Fibroblast of the aortic adventitia (primary cell): ENCODE measurements around the gene DHTKD1. TPM values are rescaled to one million over a fixed set of nuclear protein-coding genes. Genes with fewer than 3 reads are reported as not detected.
"Not testable (repeated sequence)": the region's sequence is repeated elsewhere in the genome, so short reads cannot be mapped to it uniquely, and the experiment has no call there.

Source experiments
- DNase-seq: peaks from one replicate; pipeline ENCODE4 v3.0.0-alpha.2; 2010; ENCODE audit warnings: low read depth
- H3K4me3 ChIP-seq: 2 replicates; pipeline ENCODE4 v1.5.1; 2011; ENCODE audit warnings: low read depth, mild to moderate bottlenecking, control low read depth, low read length, moderate library complexity
- total RNA-seq: library from RNA; depleted of rRNA; stranded (reverse); fragments of >200 nt; gene quantifications from 2 replicates; pipeline ENCODE4 v1.2.3, GENCODE V29; 2012; ENCODE audit warnings: low replicate concordance
- TF ChIP-seq, protein P1 (sequence below): IDR thresholded peaks from 2 replicates; pipeline ENCODE4 v1.5.1; 2011; ENCODE audit warnings: mild to moderate bottlenecking, low read length, control low read depth, inconsistent platforms; ENCODE audit not compliant: insufficient read depth

Gene DHTKD1
- total RNA-seq, 1 donor, result 30.9 TPM

DNA sequence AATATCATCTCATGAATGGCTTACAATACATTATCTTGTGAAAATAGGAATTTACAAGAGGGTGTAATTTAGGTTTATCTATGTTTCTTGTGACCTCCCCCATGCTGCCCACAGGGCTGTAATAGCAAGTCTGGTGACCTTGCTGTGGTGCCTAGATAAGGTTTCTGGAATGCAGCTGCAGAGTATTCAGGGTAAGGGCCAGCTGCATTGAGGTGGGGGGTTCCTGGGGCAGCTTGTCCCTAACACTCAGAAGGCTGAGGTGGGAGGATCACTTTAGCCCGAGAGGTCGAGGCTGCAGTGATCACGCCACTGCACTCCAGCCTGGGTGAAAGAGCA lies 5.3 kb upstream of the DHTKD1 start:
- no peak overlapping the region for H3K4me3 ChIP-seq
- TF ChIP-seq, protein P1, sequence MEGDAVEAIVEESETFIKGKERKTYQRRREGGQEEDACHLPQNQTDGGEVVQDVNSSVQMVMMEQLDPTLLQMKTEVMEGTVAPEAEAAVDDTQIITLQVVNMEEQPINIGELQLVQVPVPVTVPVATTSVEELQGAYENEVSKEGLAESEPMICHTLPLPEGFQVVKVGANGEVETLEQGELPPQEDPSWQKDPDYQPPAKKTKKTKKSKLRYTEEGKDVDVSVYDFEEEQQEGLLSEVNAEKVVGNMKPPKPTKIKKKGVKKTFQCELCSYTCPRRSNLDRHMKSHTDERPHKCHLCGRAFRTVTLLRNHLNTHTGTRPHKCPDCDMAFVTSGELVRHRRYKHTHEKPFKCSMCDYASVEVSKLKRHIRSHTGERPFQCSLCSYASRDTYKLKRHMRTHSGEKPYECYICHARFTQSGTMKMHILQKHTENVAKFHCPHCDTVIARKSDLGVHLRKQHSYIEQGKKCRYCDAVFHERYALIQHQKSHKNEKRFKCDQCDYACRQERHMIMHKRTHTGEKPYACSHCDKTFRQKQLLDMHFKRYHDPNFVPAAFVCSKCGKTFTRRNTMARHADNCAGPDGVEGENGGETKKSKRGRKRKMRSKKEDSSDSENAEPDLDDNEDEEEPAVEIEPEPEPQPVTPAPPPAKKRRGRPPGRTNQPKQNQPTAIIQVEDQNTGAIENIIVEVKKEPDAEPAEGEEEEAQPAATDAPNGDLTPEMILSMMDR, result no peak
- DNase-seq, result no peak

DNA sequence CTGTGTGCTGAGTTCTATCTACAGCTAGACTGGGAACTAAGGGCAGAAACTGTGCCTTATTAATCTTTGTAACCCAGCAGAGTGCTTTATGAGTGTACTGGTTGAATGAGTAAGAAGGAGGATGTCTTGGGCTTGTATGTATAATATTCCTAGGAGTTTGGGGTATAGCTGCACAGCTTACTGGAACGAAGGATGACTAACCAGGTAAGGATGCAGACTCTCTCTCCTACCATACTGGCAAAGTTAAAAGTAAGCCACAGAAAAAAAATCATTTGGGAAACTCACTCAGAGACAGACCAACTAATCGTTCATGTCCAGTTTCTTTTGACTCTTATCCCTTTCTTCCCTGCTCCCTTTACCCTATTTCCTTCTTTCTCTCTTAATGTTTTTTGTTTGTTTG lies 1.4 kb upstream of the DHTKD1 start:
- no peak overlapping the region for H3K4me3 ChIP-seq
- TF ChIP-seq, protein P1, result no peak
- peak; percentile 70 for DNase-seq

GRCh38 chr10:12071441-12071840 lies 2.7 kb downstream of the DHTKD1 start:
- DNase-seq, H3K4me3 ChIP-seq: not testable (repeated sequence)

DNA sequence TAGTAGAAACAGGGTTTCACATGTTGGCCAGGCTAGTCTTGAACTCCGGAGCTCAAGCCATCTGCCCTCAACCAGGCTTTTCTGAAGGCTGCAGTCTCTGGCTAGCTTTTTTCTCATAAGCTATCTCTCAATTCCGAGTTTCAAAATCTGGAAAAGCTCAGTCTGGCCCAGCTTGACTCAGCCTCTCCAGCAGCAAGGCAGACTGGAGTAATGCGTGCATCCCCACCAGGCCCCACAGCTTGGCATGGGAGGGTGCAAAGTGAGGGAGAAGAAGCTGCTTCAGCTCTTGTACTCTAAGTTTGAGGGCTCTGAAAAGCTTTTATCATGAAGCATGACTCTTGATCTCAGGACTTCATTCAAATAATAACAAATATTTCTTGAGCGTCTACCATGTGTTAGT lies 4.8 kb downstream of the DHTKD1 start:
- no peak for DNase-seq
- TF ChIP-seq, protein P1, result no peak
- H3K4me3 ChIP-seq, result no peak overlapping the region

GRCh38 chr10:12077580-12078180 lies 8.9 kb downstream of the DHTKD1 start:
- TF ChIP-seq, protein P1, result no peak
- DNase-seq, result no peak

GRCh38 chr10:12081470-12081869 lies 12.7 kb downstream of the DHTKD1 start:
- H3K4me3 ChIP-seq, result no peak overlapping the region
- DNase-seq, result no peak
- TF ChIP-seq, protein P1, result no peak

More at GRCh38 chr10:12077580-12078180, 8.9 kb downstream of the DHTKD1 start:
- H3K4me3 ChIP-seq, result no peak overlapping the region

DNA sequence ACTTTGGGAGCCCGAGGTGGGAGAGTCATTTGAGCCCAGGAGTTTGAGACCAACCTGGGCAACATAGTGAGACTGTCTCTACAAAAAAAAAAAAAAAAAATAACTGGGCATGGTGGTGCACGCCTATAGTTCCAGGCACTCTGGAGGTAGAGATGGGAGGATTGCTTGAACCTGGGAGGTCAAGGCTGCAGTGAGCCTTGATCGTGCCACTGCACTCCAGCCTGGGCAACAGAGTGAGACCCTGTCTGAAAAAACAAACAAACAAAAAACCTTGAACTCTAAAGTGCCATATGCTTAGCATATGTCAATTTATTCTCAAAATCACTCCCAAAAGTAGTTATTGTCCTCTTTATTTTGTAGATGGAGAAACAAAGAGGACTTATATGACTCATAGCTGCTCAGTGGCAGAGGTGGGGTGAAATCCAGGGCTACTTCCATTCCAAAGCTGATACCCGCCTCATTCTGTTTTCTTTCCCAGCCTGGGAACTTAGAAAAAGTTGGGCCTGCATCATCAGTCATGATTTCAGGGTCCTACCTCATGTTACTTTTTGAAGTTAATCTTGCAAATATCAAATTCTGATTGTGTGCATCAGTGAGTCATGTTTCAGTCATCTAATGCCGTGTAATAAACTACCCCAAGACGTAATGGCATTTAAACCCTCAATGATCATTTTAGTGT lies 13.3 kb downstream of the DHTKD1 start:
- TF ChIP-seq, protein P1, result no peak
- no peak overlapping the region for H3K4me3 ChIP-seq
- DNase-seq, result peak; percentile 78
